ENCODE results near the gene FAM240B.

Gene FAM240B

GRCh38 chr9:38720083-38720745 lies at the start of gene FAM240B:
Gene FAM240B, minus strand, starts transcription at chr9:38720133. Its CDS starts 16,134 bp downstream, at chr9:38703999.
- no peaks in the 10 kb centered on the region for H3K27me3 ChIP-seq (ENCODE audit: low read length)
- H3K4me3 ChIP-seq (ENCODE audit: insufficient read depth, low read length, poor library complexity, severe bottlenecking): no peak within 1 kb of the TSS
- H3K79me2 ChIP-seq (ENCODE audit: insufficient read depth, low read length): no peaks in the 10 kb centered on the region
- H3K9ac ChIP-seq (ENCODE audit: low read length): no peak within 1 kb of the TSS
- TF ChIP-seq EZH2phosphoT487 (conservative IDR thresholded peaks at IDR 0.05; ENCODE audit: low read length) (no peak), CTCF (IDR thresholded peaks at IDR 0.05; ENCODE audit: insufficient read depth, low read length, poor library complexity, severe bottlenecking) (no peak)
- H3F3A ChIP-seq (ENCODE audit: insufficient read depth): no peaks in the 10 kb centered on the region
- H4K20me1 ChIP-seq (ENCODE audit: low read depth, low read length): no peaks in the 10 kb centered on the region
- no peak within 1 kb of the TSS for H3K4me2 ChIP-seq (ENCODE audit: low read depth, low read length, poor library complexity, severe bottlenecking)
- H3K27ac ChIP-seq (ENCODE audit: low read depth, low read length): no peak within 1 kb of the TSS
- H3K9me3 ChIP-seq (ENCODE audit: insufficient read depth, low read length): no peaks in the 10 kb centered on the region
- H3K36me3 ChIP-seq (ENCODE audit: low read length): no peaks in the 10 kb centered on the region
- no peaks in the 10 kb centered on the region for H3K9me2 ChIP-seq (replicated peaks; ENCODE audit: insufficient read depth, low read length)
- no peak within 1 kb of the TSS for H2AFZ ChIP-seq (ENCODE audit: low read depth, low read length, severe bottlenecking)

GRCh38 chr9:38768351-38768761 lies 48.4 kb upstream of the FAM240B start:
- H3F3A ChIP-seq (ENCODE audit: insufficient read depth): no peaks in the 10 kb centered on the region
- no peaks in the 10 kb centered on the region for H3K27me3 ChIP-seq (ENCODE audit: low read length)
- no peak for TF ChIP-seq CTCF (IDR thresholded peaks at IDR 0.05; ENCODE audit: insufficient read depth, low read length, poor library complexity, severe bottlenecking)
- no peak for TF ChIP-seq EZH2phosphoT487 (conservative IDR thresholded peaks at IDR 0.05; ENCODE audit: low read length)
- no peaks in the 10 kb centered on the region for H4K20me1 ChIP-seq (ENCODE audit: low read depth, low read length)
- no peaks in the 10 kb centered on the region for H3K79me2 ChIP-seq (ENCODE audit: insufficient read depth, low read length)
- H3K27ac ChIP-seq (ENCODE audit: low read depth, low read length): no peak overlapping the region
- no peaks in the 10 kb centered on the region for H3K9me3 ChIP-seq (ENCODE audit: insufficient read depth, low read length)
- no peak overlapping the region for H3K9ac ChIP-seq (ENCODE audit: low read length)
- no peaks in the 10 kb centered on the region for H3K36me3 ChIP-seq (ENCODE audit: low read length)
- H3K4me3 ChIP-seq (ENCODE audit: insufficient read depth, low read length, poor library complexity, severe bottlenecking): no peak overlapping the region
- no peaks in the 10 kb centered on the region for H3K9me2 ChIP-seq (replicated peaks; ENCODE audit: insufficient read depth, low read length)
- no peak overlapping the region for H2AFZ ChIP-seq (ENCODE audit: low read depth, low read length, severe bottlenecking)
- no peak overlapping the region for H3K4me2 ChIP-seq (ENCODE audit: low read depth, low read length, poor library complexity, severe bottlenecking)

GRCh38 chr9:38765101-38765500 lies 45.2 kb upstream of the FAM240B start:
- Histone ChIP-seq H3K9me3 (ENCODE audit: insufficient read depth, low read length) (no peaks in the 10 kb centered on the region), H3K27ac (ENCODE audit: low read depth, low read length) (no peak overlapping the region), H3K4me2 (ENCODE audit: low read depth, low read length, poor library complexity, severe bottlenecking) (no peak overlapping the region), H3K27me3 (ENCODE audit: low read length) (no peaks in the 10 kb centered on the region), H3K36me3 (ENCODE audit: low read length) (no peaks in the 10 kb centered on the region), H3K9me2 (replicated peaks; ENCODE audit: insufficient read depth, low read length) (no peaks in the 10 kb centered on the region), H3F3A (ENCODE audit: insufficient read depth) (no peaks in the 10 kb centered on the region), H4K20me1 (ENCODE audit: low read depth, low read length) (no peaks in the 10 kb centered on the region), H3K4me3 (ENCODE audit: insufficient read depth, low read length, poor library complexity, severe bottlenecking) (no peak overlapping the region), H2AFZ (ENCODE audit: low read depth, low read length, severe bottlenecking) (no peak overlapping the region), H3K79me2 (ENCODE audit: insufficient read depth, low read length) (no peaks in the 10 kb centered on the region), H3K9ac (ENCODE audit: low read length) (no peak overlapping the region)
- TF ChIP-seq EZH2phosphoT487 (conservative IDR thresholded peaks at IDR 0.05; ENCODE audit: low read length) (no peak), CTCF (IDR thresholded peaks at IDR 0.05; ENCODE audit: insufficient read depth, low read length, poor library complexity, severe bottlenecking) (no peak)
